Effector memory CD4-positive, alpha-beta T cell (primary cell): ENCODE measurements around the gene IRX3.
"Not testable (repeated sequence)": the region's sequence is repeated elsewhere in the genome, so short reads cannot be mapped to it uniquely, and the experiment has no call there.

Source experiments
- DNase-seq, 3 donors: peaks; one replicate each; pipeline ENCODE4 v3.0.0-alpha.2; 2020
- H3K27ac ChIP-seq: 2 replicates; pipeline ENCODE4 v1.7.0; 2013; ENCODE audit warnings: mild to moderate bottlenecking, low read length, moderate library complexity; ENCODE audit not compliant: insufficient read depth, poor library complexity, severe bottlenecking
- H3K27me3 ChIP-seq: replicated peaks from 2 replicates; pipeline ENCODE4 v1.7.0; 2013; ENCODE audit warnings: mild to moderate bottlenecking, low read length; ENCODE audit not compliant: insufficient read depth, control insufficient read depth, poor library complexity, severe bottlenecking
- H3K36me3 ChIP-seq: 2 replicates; pipeline ENCODE4 v1.7.0; 2013; ENCODE audit warnings: mild to moderate bottlenecking, low read length, moderate library complexity; ENCODE audit not compliant: control insufficient read depth, insufficient read depth
- H3K4me1 ChIP-seq: 2 replicates; pipeline ENCODE4 v1.7.0; 2013; ENCODE audit warnings: low read length, mild to moderate bottlenecking; ENCODE audit not compliant: control insufficient read depth, insufficient read depth, poor library complexity, severe bottlenecking
- H3K4me3 ChIP-seq: 2 replicates; pipeline ENCODE4 v1.7.0; 2013; ENCODE audit warnings: low read length, low read depth, mild to moderate bottlenecking; ENCODE audit not compliant: insufficient read depth, poor library complexity, severe bottlenecking
- H3K9me3 ChIP-seq: 2 replicates; pipeline ENCODE4 v1.7.0; 2013; ENCODE audit warnings: mild to moderate bottlenecking, low read length, moderate library complexity; ENCODE audit not compliant: control insufficient read depth

IRX3 gene

GRCh38 chr16:54248863-54249710, 37.5 kb downstream of the IRX3 start:
- no peaks in the 10 kb centered on the region for H3K36me3 ChIP-seq
- no peak for DNase-seq
- H3K27ac ChIP-seq = no peak overlapping the region
- H3K27me3 ChIP-seq = no peaks in the 10 kb centered on the region
- H3K4me3 ChIP-seq = no peak overlapping the region
- no peaks in the 10 kb centered on the region for H3K4me1 ChIP-seq
- H3K9me3 ChIP-seq = no peaks in the 10 kb centered on the region

GRCh38 chr16:54247705-54248104, 38.9 kb downstream of the IRX3 start:
- not testable (repeated sequence) for H3K9me3 ChIP-seq, H3K4me1 ChIP-seq, H3K36me3 ChIP-seq, DNase-seq, H3K4me3 ChIP-seq, H3K27me3 ChIP-seq, H3K27ac ChIP-seq

GRCh38 chr16:54246454-54246821, 40.1 kb downstream of the IRX3 start:
- no peaks in the 10 kb centered on the region for H3K36me3 ChIP-seq
- no peaks in the 10 kb centered on the region for H3K4me1 ChIP-seq
- H3K27ac ChIP-seq = no peak overlapping the region
- no peak overlapping the region for H3K4me3 ChIP-seq
- DNase-seq = no peak
- H3K9me3 ChIP-seq = no peaks in the 10 kb centered on the region
- H3K27me3 ChIP-seq = no peaks in the 10 kb centered on the region

- H3K4me1 ChIP-seq = no peaks in the 10 kb centered on the region
- H3K27me3 ChIP-seq = no peaks in the 10 kb centered on the region
- no peak overlapping the region for H3K4me3 ChIP-seq
- DNase-seq = no peak
- no peaks in the 10 kb centered on the region for H3K36me3 ChIP-seq
- no peaks in the 10 kb centered on the region for H3K9me3 ChIP-seq
- H3K27ac ChIP-seq = no peak overlapping the region
These were observed 40.7 kb downstream of the IRX3 start for GRCh38 chr16:54245788-54246453.

GRCh38 chr16:54244061-54244886, 42.3 kb downstream of the IRX3 start:
- H3K4me3 ChIP-seq = no peak overlapping the region
- no peaks in the 10 kb centered on the region for H3K9me3 ChIP-seq
- H3K27ac ChIP-seq = no peak overlapping the region
- DNase-seq = no peak
- H3K27me3 ChIP-seq = no peaks in the 10 kb centered on the region
- H3K36me3 ChIP-seq = no peaks in the 10 kb centered on the region
- H3K4me1 ChIP-seq = no peaks in the 10 kb centered on the region

- no peaks in the 10 kb centered on the region for H3K4me1 ChIP-seq
- no peak overlapping the region for H3K27ac ChIP-seq
- H3K4me3 ChIP-seq = no peak overlapping the region
- no peak for DNase-seq
- no peaks in the 10 kb centered on the region for H3K9me3 ChIP-seq
- H3K36me3 ChIP-seq = no peaks in the 10 kb centered on the region
- H3K27me3 ChIP-seq = no peaks in the 10 kb centered on the region
These were observed 43.4 kb downstream of the IRX3 start for GRCh38 chr16:54243202-54243601.

- no peak for DNase-seq
- Histone ChIP-seq H3K27ac (no peak overlapping the region), H3K4me3 (no peak overlapping the region)
These were observed 44.4 kb downstream of the IRX3 start for GRCh38 chr16:54242199-54242598.

GRCh38 chr16:54241525-54241924, 45.1 kb downstream of the IRX3 start:
- H3K9me3 ChIP-seq = no peaks in the 10 kb centered on the region
- H3K27ac ChIP-seq = no peak overlapping the region
- H3K27me3 ChIP-seq = no peaks in the 10 kb centered on the region
- no peaks in the 10 kb centered on the region for H3K36me3 ChIP-seq
- no peak overlapping the region for H3K4me3 ChIP-seq
- DNase-seq = no peak
- H3K4me1 ChIP-seq = no peaks in the 10 kb centered on the region

More at GRCh38 chr16:54242199-54242598, 44.4 kb downstream of the IRX3 start:
- no peaks in the 10 kb centered on the region for H3K36me3 ChIP-seq
- no peaks in the 10 kb centered on the region for H3K9me3 ChIP-seq
- no peaks in the 10 kb centered on the region for H3K4me1 ChIP-seq
- no peaks in the 10 kb centered on the region for H3K27me3 ChIP-seq

- Histone ChIP-seq H3K4me1 (no peaks in the 10 kb centered on the region), H3K27me3 (no peaks in the 10 kb centered on the region), H3K9me3 (no peaks in the 10 kb centered on the region), H3K36me3 (no peaks in the 10 kb centered on the region), H3K27ac (no peak overlapping the region), H3K4me3 (no peak overlapping the region)
- DNase-seq = no peak
These were observed 46.1 kb downstream of the IRX3 start for GRCh38 chr16:54240271-54241129.
